Stimulated activated naive B cell treated with anti-CD40 and anti-IgM and Interleukin-4, amounts not matched to agents 10 μg/mL and 1 μg/mL and 100 μg/mL, for 72 hours (primary cell): Measurements from ENCODE around the gene LYPD6B.
A peak's percentile ranks its signal among the peaks of the same experiment; 100 is the strongest.

ENCODE experiments used
- ATAC-seq, 2 donors: fragments of 150-1000 bp; cut with Tn5 transposase; replicated peaks; 2 replicates each; pipeline ENCODE4 v1.10.0; 2021; ENCODE audit warnings: moderate library complexity in 1 of 2
- DNase-seq: peaks from one replicate; pipeline ENCODE4 v3.0.0; 2021
- H3K27ac Mint-ChIP-seq: one replicate; pipeline ENCODE4 v1.8.0; 2022; ENCODE audit warnings: mild to moderate bottlenecking, mixed read lengths
- H3K27me3 Mint-ChIP-seq, 2 donors: one replicate each; pipeline ENCODE4 v1.8.0; 2022; ENCODE audit warnings: mixed read lengths in 2 of 2
- H3K36me3 Mint-ChIP-seq, 2 donors: one replicate each; pipeline ENCODE4 v1.8.0; 2022; ENCODE audit warnings: mixed read lengths in 2 of 2, mild to moderate bottlenecking in 1 of 2
- H3K4me1 Mint-ChIP-seq, 2 donors: one replicate each; pipeline ENCODE4 v1.8.0; 2022; ENCODE audit warnings: mixed read lengths in 2 of 2, mild to moderate bottlenecking in 1 of 2
- H3K4me3 Mint-ChIP-seq, 2 donors: one replicate each; pipeline ENCODE4 v1.8.0; 2022; ENCODE audit warnings: mild to moderate bottlenecking in 2 of 2, mixed read lengths in 2 of 2, moderate library complexity in 1 of 2
- H3K9me3 Mint-ChIP-seq, 2 donors: one replicate each; pipeline ENCODE4 v1.8.0; 2022; ENCODE audit warnings: mixed read lengths in 2 of 2, mild to moderate bottlenecking in 1 of 2

LYPD6B gene, protein sequence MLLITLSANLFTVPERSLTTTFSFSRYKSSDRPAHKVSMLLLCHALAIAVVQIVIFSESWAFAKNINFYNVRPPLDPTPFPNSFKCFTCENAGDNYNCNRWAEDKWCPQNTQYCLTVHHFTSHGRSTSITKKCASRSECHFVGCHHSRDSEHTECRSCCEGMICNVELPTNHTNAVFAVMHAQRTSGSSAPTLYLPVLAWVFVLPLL

DNA sequence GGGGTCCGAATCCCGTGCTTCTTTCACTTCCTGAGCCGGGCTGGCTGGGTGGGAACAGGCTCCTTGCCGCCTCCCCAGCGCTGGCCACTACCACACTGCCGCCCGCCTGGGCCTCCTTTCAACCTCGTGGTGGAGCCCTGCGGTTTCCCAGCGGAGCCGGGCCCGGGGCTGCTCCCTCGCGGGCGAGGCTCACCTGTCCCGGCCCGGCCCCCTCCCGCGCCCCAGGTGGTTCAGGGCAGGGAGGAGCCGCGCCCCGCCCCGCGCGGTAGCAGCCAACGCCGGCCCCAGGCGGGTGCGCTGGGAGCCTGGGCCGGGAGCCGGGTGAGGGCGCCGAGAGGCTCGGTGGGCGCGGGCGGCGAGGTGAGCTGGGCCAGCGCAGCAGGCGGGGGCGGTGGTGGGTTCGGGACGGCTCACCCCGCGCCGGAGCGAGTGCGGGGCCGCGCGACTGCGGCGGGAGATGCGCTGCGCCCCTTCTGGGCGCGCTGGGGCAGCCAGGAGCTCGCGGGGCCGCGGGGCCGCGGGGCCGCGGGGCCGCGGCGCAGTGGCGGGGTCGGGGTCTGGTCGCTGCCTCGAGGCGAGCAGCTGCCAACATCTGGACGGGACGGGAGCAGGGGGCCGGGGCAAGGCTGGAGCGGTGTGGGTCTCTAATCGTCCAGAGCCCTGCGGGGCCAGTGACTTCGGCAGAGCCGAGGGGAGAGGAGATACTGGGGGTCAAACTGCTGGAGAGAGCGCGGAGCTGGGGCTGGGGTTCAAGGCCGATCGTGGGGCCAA, at the start of gene LYPD6B:
LYPD6B (plus strand) TSS at position 258 of the 771 bp plus-strand sequence. CDS start 92,250 bp downstream, outside the sequence.
- Mint-ChIP-seq H3K4me3 (peak within 1 kb of the TSS; percentile 46 to 69), H3K36me3 (no peaks in the 10 kb centered on the region), H3K9me3 (no peaks in the 10 kb centered on the region), H3K4me1 (peaks cover 4 to 6% of the 10 kb centered on the region in 2 donors), H3K27ac (no peak within 1 kb of the TSS), H3K27me3 (peaks cover 26 to 51% of the 10 kb centered on the region in 2 donors)
- DNase-seq (no peak), ATAC-seq (peak; percentile 53 to 58)

DNA sequence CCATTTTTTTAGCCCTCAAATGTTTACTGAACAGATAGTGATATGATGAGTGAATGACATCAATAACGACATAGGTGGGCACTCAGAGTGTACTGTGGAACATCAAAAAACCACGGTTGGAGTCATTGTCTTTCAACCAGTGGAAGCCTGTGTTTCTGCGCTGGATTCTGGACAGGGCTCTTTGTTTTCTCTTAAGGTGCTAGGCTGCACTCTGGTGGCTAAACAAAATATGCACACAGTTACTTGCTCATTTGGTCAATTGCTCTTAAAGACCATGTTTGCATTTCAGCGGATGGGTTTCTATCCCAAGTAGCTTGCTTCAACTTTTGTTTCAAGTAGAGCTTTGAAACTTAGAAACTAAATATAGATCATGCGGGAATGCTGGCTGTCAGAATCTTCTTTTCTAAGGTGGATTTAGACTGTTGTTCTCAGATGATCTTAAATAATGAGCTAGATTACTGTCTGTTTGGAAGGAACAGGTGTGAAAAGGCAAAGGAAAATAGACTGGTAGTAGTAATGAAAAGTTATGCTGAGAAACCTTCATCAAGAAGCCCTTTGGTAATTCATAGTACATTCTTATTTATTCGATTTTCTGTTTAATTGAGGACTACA, 48.5 kb upstream of the LYPD6B start:
- H3K36me3 Mint-ChIP-seq: peaks cover 0 to 2% of the 10 kb centered on the region in 2 donors
- H3K27me3 Mint-ChIP-seq: no peaks in the 10 kb centered on the region
- no peak overlapping the region for H3K27ac Mint-ChIP-seq
- H3K4me3 Mint-ChIP-seq: no peak overlapping the region
- ATAC-seq (peak; percentile 83 to 94), DNase-seq (peak; percentile 36)
- peaks cover 2 to 12% of the 10 kb centered on the region in 2 donors for H3K4me1 Mint-ChIP-seq
- no peaks in the 10 kb centered on the region for H3K9me3 Mint-ChIP-seq

DNA sequence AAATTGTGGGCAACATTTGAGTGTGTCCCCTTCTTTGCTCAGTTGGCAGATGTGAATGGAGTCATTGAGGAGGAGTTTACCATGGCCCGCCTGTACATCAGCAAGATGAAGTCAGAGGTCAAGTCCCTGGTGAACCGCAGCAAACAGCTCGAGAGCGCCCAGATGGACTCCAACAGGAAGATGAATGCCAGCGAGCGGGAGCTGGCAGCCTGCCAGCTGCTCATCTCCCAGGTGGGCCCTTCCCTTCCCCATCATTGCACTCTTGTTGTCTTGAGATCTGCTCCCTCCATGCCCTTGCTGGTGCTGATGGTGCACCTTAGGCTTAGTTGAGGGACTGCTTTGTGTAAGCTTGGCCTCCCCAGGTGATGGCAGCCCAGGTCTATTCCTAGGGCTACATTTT, 47.5 kb upstream of the LYPD6B start:
- Mint-ChIP-seq H3K9me3 (no peaks in the 10 kb centered on the region), H3K36me3 (peaks cover 2 to 5% of the 10 kb centered on the region in 2 donors), H3K27ac (no peak overlapping the region), H3K4me1 (peaks cover 2 to 12% of the 10 kb centered on the region in 2 donors), H3K4me3 (no peak overlapping the region), H3K27me3 (no peaks in the 10 kb centered on the region)
- no peak for DNase-seq
- no peak for ATAC-seq

DNA sequence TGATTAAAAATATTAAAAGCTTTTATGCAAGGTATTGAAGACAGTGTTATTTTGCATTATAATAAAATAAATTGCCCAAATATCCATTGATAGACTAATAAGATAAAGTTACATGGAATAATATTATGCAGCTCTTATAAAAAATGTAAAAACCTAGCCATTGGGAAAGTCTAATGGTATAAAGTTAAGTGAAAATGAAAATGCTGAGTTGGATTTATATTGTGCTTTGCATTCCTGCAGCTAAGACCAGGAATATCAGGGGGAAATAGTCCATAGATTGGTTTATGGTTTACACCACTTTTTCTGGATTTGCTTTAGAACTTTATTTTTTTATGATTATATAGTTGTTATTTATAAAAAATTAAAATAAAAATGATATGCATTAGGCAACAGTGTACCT, 46.1 kb upstream of the LYPD6B start:
- peaks cover 2 to 4% of the 10 kb centered on the region in 2 donors for H3K4me1 Mint-ChIP-seq
- DNase-seq (no peak), ATAC-seq (no peak)
- peaks cover 2 to 5% of the 10 kb centered on the region in 2 donors for H3K36me3 Mint-ChIP-seq
- H3K4me3 Mint-ChIP-seq: no peak overlapping the region
- H3K27me3 Mint-ChIP-seq: no peaks in the 10 kb centered on the region
- H3K9me3 Mint-ChIP-seq: no peaks in the 10 kb centered on the region
- H3K27ac Mint-ChIP-seq: no peak overlapping the region

DNA sequence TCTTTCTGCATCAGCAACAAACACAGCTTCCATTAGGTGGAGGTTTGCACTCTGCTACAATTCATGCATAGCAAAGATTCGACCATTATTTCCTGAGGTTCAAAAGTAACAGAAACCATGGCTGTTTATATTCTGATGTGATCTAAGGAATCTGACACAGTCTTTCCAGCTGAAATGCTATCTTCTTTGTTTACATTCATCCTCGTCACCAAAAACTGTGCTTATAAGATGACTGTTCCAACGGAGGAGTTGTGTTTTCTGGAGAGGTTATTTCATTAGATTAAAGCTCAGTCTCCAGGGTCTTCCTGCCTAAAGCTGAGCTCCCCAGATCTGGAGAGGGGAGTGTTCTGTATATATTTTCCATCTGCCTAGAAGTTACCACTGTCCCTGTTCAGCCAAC, 45.1 kb upstream of the LYPD6B start:
- no peak for DNase-seq
- peaks cover 0 to 8% of the 10 kb centered on the region in 2 donors for H3K27me3 Mint-ChIP-seq
- H3K36me3 Mint-ChIP-seq: peaks cover 2 to 10% of the 10 kb centered on the region in 2 donors
- no peak for ATAC-seq
- H3K4me1 Mint-ChIP-seq: peaks cover 0 to 2% of the 10 kb centered on the region in 2 donors
- H3K4me3 Mint-ChIP-seq: no peak overlapping the region
- H3K9me3 Mint-ChIP-seq: no peaks in the 10 kb centered on the region
- H3K27ac Mint-ChIP-seq: no peak overlapping the region

DNA sequence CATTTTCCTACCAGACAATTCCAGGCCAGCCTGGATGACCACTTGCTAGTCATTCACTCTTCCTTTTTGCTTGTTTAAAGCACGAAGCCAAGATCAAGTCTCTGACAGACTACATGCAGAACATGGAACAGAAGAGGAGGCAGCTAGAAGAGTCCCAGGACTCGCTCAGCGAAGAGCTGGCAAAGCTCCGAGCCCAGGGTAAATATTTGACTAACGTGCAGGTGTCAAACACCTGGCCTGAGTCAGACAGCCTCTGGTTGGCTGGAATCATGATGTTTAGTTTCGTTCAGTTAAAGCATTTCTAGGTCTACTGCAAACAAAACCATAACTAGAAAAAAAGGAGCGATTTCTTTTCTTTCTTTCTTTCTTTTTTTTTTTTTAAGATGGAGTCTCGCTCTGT, 44.2 kb upstream of the LYPD6B start:
- Mint-ChIP-seq H3K4me1 (peaks cover 0 to 2% of the 10 kb centered on the region in 2 donors), H3K4me3 (no peak overlapping the region), H3K27me3 (peaks cover 3 to 14% of the 10 kb centered on the region in 2 donors), H3K9me3 (no peaks in the 10 kb centered on the region), H3K36me3 (peaks cover 2 to 10% of the 10 kb centered on the region in 2 donors), H3K27ac (no peak overlapping the region)
- ATAC-seq (no peak), DNase-seq (no peak)

DNA sequence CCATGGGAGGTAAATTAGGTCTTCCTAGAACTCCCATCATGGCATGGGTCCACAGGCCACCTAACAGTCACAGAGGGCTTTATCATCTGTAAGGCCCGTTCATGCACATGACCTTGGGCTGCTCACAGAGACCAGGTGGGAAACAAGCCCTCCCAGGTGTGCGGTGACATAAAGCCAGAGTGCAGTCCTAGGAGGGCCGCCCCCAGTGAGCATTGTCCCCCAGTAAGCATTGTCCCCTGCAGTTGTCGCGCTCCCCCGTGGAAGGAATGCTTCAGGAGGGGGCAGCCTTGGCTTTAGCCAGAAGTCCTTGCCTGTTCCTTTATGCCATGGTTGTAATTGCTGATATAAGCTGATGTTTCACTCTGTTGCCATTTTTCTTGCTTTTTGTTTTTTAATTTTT, 41.7 kb upstream of the LYPD6B start:
- peaks cover 3 to 14% of the 10 kb centered on the region in 2 donors for H3K27me3 Mint-ChIP-seq
- no peak overlapping the region for H3K4me3 Mint-ChIP-seq
- no peak for DNase-seq

DNA sequence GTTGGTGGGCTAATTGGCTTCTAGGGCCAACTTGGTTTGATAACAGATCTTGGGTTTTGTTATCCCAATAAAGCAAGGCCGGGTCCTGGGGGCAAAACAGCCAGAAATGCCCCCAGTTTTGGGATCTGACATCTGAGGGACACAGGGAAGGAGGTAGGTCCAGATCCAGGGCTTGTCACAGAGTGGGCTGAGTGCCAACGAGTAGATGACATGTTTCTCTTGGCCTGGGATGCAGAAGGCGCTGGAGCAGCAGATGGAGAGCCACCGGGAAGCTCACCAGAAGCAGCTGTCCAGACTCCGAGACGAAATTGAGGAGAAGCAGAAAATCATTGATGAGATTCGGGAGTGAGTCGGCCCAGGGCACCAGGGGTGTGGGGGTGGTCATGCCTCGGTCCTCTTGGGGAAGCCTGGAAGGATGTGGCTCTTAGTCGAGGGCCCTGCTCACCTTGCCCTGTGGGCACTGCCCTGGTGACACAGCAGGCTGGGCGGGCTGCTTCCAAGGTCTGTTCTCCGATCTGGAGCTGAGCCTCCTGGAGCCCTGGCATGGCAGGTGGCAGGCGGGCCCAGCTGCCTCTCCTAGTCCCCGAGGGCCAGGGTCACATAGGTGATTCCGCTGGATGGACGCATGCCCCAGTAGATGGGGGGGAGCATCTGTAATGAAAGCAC, 40.2 kb upstream of the LYPD6B start:
- ATAC-seq (no peak), DNase-seq (no peak)
- H3K4me1 Mint-ChIP-seq: no peaks in the 10 kb centered on the region
- peaks cover 5 to 20% of the 10 kb centered on the region in 2 donors for H3K36me3 Mint-ChIP-seq
- H3K9me3 Mint-ChIP-seq: no peaks in the 10 kb centered on the region
- H3K4me3 Mint-ChIP-seq: no peak overlapping the region
- H3K27me3 Mint-ChIP-seq: peaks cover 3 to 14% of the 10 kb centered on the region in 2 donors
- H3K27ac Mint-ChIP-seq: no peak overlapping the region

More for the DNA sequence above, 41.7 kb upstream of the LYPD6B start:
- H3K36me3 Mint-ChIP-seq: peaks cover 2 to 15% of the 10 kb centered on the region in 2 donors
- ATAC-seq: no peak
- no peaks in the 10 kb centered on the region for H3K9me3 Mint-ChIP-seq
- H3K27ac Mint-ChIP-seq: no peak overlapping the region
- H3K4me1 Mint-ChIP-seq: no peaks in the 10 kb centered on the region

DNA sequence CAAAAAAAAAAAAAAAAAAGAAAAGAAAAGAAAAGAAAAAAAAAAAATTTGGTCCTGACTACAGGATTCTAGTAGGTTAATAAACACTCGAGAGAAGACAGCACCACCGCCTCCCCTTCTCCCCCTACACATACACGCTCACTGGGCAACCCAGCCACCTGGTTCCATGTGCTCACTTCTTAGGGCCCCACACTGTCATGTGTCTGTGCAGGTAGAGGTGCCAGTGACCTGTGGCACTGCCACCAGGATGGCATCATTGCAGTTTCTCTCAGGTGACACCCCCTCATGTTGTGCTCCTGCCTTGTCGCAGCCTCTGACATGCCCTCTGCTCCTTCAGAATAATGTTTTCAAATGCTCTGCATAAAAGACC, 39.7 kb upstream of the LYPD6B start:
- H3K9me3 Mint-ChIP-seq: no peaks in the 10 kb centered on the region
- H3K27ac Mint-ChIP-seq: no peak overlapping the region

DNA sequence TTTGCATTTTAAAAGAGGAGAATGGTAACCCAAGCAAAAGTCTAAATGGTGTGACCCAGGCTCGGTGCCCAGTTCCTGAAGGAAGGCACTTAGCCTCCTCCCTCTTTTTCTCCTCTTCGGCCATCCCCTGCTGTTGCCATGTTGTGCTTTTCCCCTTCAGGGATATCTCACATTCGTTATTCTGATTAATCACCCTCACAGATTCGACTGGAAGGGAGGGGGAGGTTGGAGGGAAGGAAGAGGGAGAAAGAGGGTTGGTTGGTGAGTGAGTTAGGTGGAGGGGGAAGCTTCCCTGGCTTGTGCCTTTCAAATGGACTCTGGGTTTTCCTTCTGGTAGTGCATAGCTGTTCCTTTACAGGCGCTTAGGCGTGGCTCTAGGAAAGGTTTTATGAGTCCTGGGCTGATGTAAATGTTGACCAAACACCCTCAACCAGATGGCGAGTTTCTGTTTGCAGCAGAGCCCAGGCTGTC, 39.0 kb upstream of the LYPD6B start:
- no peaks in the 10 kb centered on the region for H3K9me3 Mint-ChIP-seq
- H3K36me3 Mint-ChIP-seq: peaks cover 5 to 20% of the 10 kb centered on the region in 2 donors
- DNase-seq (no peak), ATAC-seq (no peak)
- peaks cover 3 to 14% of the 10 kb centered on the region in 2 donors for H3K27me3 Mint-ChIP-seq
- no peak overlapping the region for H3K27ac Mint-ChIP-seq
- no peaks in the 10 kb centered on the region for H3K4me1 Mint-ChIP-seq
- no peak overlapping the region for H3K4me3 Mint-ChIP-seq

More for the DNA sequence above, 39.7 kb upstream of the LYPD6B start:
- DNase-seq: no peak
- Mint-ChIP-seq H3K36me3 (peaks cover 5 to 20% of the 10 kb centered on the region in 2 donors), H3K4me3 (no peak overlapping the region), H3K4me1 (no peaks in the 10 kb centered on the region), H3K27me3 (peaks cover 3 to 14% of the 10 kb centered on the region in 2 donors)
- no peak for ATAC-seq

DNA sequence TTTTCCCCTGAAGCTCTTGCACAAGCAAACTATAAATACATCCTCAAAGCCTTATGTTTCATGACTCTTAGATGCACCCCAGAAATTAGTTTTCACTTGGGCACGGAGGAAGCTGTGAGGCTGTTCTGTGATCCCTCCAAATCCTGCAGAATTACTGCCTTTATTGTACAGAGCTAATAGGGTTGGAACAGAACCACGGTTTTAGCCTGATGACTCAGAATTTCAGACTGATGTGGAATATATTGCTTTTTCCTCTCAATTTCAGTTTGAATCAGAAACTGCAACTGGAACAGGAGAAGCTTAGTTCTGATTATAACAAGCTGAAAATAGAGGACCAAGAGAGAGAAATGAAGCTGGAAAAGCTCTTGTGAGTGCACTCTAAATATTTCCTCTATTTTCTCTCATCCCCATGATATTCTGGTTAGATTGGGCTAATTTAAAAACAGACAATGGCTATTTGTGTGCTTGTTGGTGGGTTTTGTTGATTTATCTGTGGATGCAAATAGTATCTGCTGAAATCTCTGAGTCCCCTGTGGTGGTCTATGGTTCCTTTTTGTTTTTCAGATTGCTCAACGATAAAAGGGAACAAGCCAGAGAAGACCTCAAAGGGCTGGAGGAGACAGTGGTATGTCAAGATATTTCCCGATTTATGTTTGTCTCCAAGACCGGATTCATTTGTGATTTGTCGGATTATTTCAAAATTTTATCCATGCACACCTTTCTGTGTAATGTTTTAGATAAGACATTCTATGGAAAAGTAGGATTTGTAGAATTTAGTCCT, 38.2 kb upstream of the LYPD6B start:
- Mint-ChIP-seq H3K4me3 (no peak overlapping the region), H3K27ac (no peak overlapping the region), H3K36me3 (peaks cover 4 to 15% of the 10 kb centered on the region in 2 donors), H3K9me3 (no peaks in the 10 kb centered on the region), H3K27me3 (peaks cover 3 to 14% of the 10 kb centered on the region in 2 donors), H3K4me1 (no peaks in the 10 kb centered on the region)
- ATAC-seq (peak in 1 of 2 donors; percentile 25), DNase-seq (no peak)

DNA sequence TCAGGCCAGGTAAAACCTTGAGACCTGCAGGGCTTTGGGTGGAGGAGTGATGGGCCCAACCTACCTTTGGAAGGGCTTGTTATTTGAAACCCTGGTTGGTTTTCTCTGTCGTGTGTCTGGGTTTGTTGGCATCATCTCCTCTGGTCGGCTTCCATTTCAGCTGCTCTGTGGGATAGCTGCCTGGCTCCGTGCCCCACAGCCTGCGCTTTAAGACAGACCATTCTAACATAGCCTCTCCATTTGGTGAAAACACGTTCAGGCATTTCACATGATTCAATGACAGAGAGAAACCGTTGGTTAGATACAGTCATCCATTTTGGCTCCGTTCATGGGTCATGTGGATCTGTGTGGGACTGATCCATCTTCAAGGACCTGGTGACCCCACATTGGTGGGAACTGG, 37.0 kb upstream of the LYPD6B start:
- no peaks in the 10 kb centered on the region for H3K9me3 Mint-ChIP-seq
- H3K27ac Mint-ChIP-seq: no peak overlapping the region
- no peak for ATAC-seq
- DNase-seq: no peak
- H3K27me3 Mint-ChIP-seq: peaks cover 3 to 14% of the 10 kb centered on the region in 2 donors
- peaks cover 4 to 15% of the 10 kb centered on the region in 2 donors for H3K36me3 Mint-ChIP-seq
- H3K4me3 Mint-ChIP-seq: no peak overlapping the region
- H3K4me1 Mint-ChIP-seq: no peaks in the 10 kb centered on the region

DNA sequence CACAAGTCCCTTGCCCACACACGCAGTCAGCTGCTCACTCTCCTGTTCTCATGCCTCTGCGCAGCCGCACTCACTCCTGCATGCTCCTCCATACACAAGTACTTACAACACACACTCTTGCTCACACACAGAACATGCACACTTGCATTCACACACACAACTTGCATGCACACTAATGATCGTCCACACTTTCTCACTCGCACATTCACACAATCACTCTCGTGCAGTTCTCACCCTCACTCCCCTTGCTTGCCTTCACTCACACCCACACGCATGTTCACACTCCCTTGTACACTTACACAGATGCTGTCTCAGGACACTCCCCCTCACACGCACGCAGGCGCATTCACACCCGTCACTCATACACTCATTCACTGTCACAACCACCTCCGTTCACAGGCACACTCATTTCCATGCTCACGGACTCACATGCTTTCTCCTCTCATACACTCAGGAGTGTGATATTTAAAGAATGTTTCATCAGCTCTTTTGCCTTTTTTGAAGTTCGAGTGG, 36.1 kb upstream of the LYPD6B start:
- no peak overlapping the region for H3K27ac Mint-ChIP-seq
- peaks cover 4 to 15% of the 10 kb centered on the region in 2 donors for H3K36me3 Mint-ChIP-seq
- ATAC-seq (no peak), DNase-seq (no peak)
- H3K4me3 Mint-ChIP-seq: no peak overlapping the region
- peaks cover 3 to 14% of the 10 kb centered on the region in 2 donors for H3K27me3 Mint-ChIP-seq
- H3K4me1 Mint-ChIP-seq: no peaks in the 10 kb centered on the region
- no peaks in the 10 kb centered on the region for H3K9me3 Mint-ChIP-seq
